Measurements from ENCODE around the gene SPDYA.
A peak's percentile ranks its signal among the peaks of the same experiment; 100 is the strongest.

SPDYA gene

DNA sequence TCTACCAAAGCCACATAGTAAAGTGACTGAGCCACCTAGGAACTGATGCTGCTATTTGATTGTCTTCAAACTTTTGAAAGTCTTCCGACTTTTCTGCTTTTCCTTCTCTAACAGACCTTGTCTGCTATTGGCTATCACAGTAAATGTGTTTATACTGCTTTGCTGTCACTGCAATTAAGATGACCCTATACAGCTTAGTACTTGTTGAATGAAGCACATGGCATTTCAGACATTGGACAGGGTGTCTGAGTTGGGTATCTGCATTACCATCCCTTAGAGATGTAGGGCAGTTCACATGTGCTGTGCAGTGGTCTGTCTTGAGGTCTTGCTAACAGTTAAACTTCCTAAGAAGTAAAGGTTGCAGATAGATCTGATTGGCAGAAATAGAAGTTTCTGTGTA, 87.4 kb downstream of the SPDYA start:
- H3K9me3 ChIP-seq (replicated peaks; ENCODE audit: insufficient read depth, low read length), result no peaks in the 10 kb centered on the region
- peaks cover 18% of the 10 kb centered on the region for H3K4me1 ChIP-seq (ENCODE audit: low read length)
- peaks cover 73% of the 10 kb centered on the region for H4K20me1 ChIP-seq (ENCODE audit: insufficient read depth, low read length)
- H3K9me2 ChIP-seq (replicated peaks; ENCODE audit: insufficient read depth, low read length), result no peaks in the 10 kb centered on the region
- H3K9ac ChIP-seq (ENCODE audit: low read length), result no peak overlapping the region
- 0 out of 2 replicates have a peak overlapping the region, but pooled peaks have one; percentile 13 for H3K4me3 ChIP-seq (ENCODE audit: low read length)
- no peaks in the 10 kb centered on the region for H3K27me3 ChIP-seq (replicated peaks; ENCODE audit: insufficient read depth, low read length)
- DNase-seq, result no peak
- TF ChIP-seq CTCF (IDR thresholded peaks at IDR 0.05; ENCODE audit: low read length), result no peak
- TF ChIP-seq EZH2phosphoT487 (IDR thresholded peaks at IDR 0.05; ENCODE audit: low read length), result no peak
- no peak for TF ChIP-seq EZH2 (optimal IDR thresholded peaks at IDR 0.05; ENCODE audit: low read depth, low read length)
- H3K79me2 ChIP-seq (ENCODE audit: low read length), result peaks cover 87% of the 10 kb centered on the region
- H3K4me2 ChIP-seq (ENCODE audit: low read depth, low read length), result peak overlapping the region; percentile 75; the same call in 1 of the 2 replicates
- peaks cover 5% of the 10 kb centered on the region; the same call in 1 of the 2 replicates for H3F3A ChIP-seq (ENCODE audit: insufficient read depth, low read length)
- no peaks in the 10 kb centered on the region; the same call in 1 of the 2 replicates for H3K36me3 ChIP-seq (replicated peaks; ENCODE audit: insufficient read depth, low read length)
- H2AFZ ChIP-seq (ENCODE audit: low read length), result no peak overlapping the region
- H3K27ac ChIP-seq (ENCODE audit: low read length), result no peak overlapping the region

Data from MM.1S (cell line).